Measurements from ENCODE around the gene SKAP1. TPM values are rescaled to one million over a fixed set of nuclear protein-coding genes. Genes with fewer than 3 reads are reported as not detected.

Gene SKAP1
- total RNA-seq, 1 experiment from 2014 or later, result 0.31 TPM

- H3K4me2 ChIP-seq, result no peak overlapping the region
- no peak overlapping the region for H2AFZ ChIP-seq
- no TSS peak for BruUV-seq (replicated peaks)
- no peaks in the 10 kb centered on the region for H3K9me2 ChIP-seq (ENCODE audit: insufficient read depth)
- H4K20me1 ChIP-seq (ENCODE audit: insufficient read depth), result no peaks in the 10 kb centered on the region
- no peak for TF ChIP-seq EZH2 (IDR thresholded peaks at IDR 0.05; ENCODE audit: low read depth)
- TF ChIP-seq, protein P1, sequence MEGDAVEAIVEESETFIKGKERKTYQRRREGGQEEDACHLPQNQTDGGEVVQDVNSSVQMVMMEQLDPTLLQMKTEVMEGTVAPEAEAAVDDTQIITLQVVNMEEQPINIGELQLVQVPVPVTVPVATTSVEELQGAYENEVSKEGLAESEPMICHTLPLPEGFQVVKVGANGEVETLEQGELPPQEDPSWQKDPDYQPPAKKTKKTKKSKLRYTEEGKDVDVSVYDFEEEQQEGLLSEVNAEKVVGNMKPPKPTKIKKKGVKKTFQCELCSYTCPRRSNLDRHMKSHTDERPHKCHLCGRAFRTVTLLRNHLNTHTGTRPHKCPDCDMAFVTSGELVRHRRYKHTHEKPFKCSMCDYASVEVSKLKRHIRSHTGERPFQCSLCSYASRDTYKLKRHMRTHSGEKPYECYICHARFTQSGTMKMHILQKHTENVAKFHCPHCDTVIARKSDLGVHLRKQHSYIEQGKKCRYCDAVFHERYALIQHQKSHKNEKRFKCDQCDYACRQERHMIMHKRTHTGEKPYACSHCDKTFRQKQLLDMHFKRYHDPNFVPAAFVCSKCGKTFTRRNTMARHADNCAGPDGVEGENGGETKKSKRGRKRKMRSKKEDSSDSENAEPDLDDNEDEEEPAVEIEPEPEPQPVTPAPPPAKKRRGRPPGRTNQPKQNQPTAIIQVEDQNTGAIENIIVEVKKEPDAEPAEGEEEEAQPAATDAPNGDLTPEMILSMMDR (conservative IDR thresholded peaks at IDR 0.05), result peak; percentile 66
- H3F3A ChIP-seq (ENCODE audit: insufficient read depth, low read depth), result no peaks in the 10 kb centered on the region
- no peaks in the 10 kb centered on the region for H3K4me1 ChIP-seq (replicated peaks; ENCODE audit: insufficient read depth)
- POLR2A ChIA-PET (ENCODE audit: unreplicated experiment), result no interaction called here
- no peaks in the 10 kb centered on the region for H3K79me2 ChIP-seq (ENCODE audit: low read depth)
- H3K4me3 ChIP-seq, result no peak overlapping the region
- intact Hi-C loops (cut with micrococcal nuclease; ENCODE audit: unreplicated experiment), result loop anchor here (10.0 kb wide), 1 partner anchor 153 kb away; no protein-coding TSS in a partner anchor
- no peaks in the 10 kb centered on the region for H3K9me3 ChIP-seq (ENCODE audit: insufficient read depth, low read depth)
- CTCF ChIA-PET, result no interaction called here
- no peaks in the 10 kb centered on the region for H3K36me3 ChIP-seq (ENCODE audit: low read depth)
- peak in 1 of 2 experiments; percentile 22 for DNase-seq
- H3K27me3 ChIP-seq (ENCODE audit: insufficient read depth, low read depth), result no peaks in the 10 kb centered on the region
- no peak overlapping the region for H3K27ac ChIP-seq
These were observed 248.4 kb downstream of the SKAP1 start for GRCh38 chr17:48181653-48182052.

DNA sequence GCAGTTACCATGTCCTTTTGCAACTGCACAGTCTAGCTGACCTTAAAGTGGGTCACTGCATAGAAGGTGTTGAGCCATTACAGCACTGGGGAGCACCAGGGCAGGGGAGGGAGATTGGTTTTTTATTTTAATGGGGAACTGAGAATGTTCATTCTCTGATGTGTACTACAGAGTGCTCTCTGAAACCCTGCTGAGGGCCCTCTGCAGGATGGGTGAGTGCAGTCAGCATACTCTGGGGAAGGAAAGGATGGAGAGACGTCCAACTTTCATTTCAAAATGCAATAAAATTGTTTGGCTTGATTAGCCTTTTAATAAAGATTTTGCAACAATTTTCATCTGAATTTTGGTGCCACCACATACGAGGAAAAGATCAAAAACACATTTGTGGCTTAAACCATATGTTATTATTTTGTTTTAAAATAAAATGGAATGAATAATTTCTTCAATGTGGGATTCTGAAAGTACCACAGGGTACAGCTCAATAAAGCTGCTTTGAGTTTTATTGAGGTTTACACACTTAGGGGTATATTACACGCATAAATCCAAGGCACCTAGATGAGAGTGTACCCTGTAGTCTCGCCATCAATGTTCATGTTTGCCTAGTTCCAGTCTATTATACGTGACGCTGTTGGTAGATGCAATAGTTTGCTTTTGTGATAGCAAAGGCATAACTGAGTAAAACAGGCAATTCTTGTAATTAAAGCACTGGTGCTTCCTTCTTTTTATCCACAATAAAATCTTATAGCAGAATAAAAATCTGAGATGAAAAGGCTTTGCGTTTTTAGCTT, 249.0 kb downstream of the SKAP1 start:
- H3K79me2 ChIP-seq (ENCODE audit: low read depth), result no peaks in the 10 kb centered on the region
- no TSS peak for BruUV-seq (replicated peaks)
- intact Hi-C loops (cut with micrococcal nuclease; ENCODE audit: unreplicated experiment), result loop anchor here (10.0 kb wide), 1 partner anchor 154 kb away; no protein-coding TSS in a partner anchor
- POLR2A ChIA-PET (ENCODE audit: unreplicated experiment), result interaction anchor here (0.7 kb wide), 1 partner anchor 285 kb away, joined by 3 read pairs; the partner anchor contains the start of gene SP2
- H3K9me2 ChIP-seq (ENCODE audit: insufficient read depth), result no peaks in the 10 kb centered on the region
- no peaks in the 10 kb centered on the region for H3K36me3 ChIP-seq (ENCODE audit: low read depth)
- H2AFZ ChIP-seq, result no peak overlapping the region
- no peaks in the 10 kb centered on the region for H4K20me1 ChIP-seq (ENCODE audit: insufficient read depth)
- H3K27me3 ChIP-seq (ENCODE audit: insufficient read depth, low read depth), result no peaks in the 10 kb centered on the region
- H3K27ac ChIP-seq, result no peak overlapping the region
- no peak overlapping the region for H3K4me2 ChIP-seq
- no peak for DNase-seq
- no peaks in the 10 kb centered on the region for H3K9me3 ChIP-seq (ENCODE audit: insufficient read depth, low read depth)
- H3F3A ChIP-seq (ENCODE audit: insufficient read depth, low read depth), result no peaks in the 10 kb centered on the region
- H3K4me1 ChIP-seq (replicated peaks; ENCODE audit: insufficient read depth), result no peaks in the 10 kb centered on the region
- no peak overlapping the region for H3K4me3 ChIP-seq
- TF ChIP-seq, protein P1 (conservative IDR thresholded peaks at IDR 0.05), result no peak
- TF ChIP-seq EZH2 (IDR thresholded peaks at IDR 0.05; ENCODE audit: low read depth), result no peak
- CTCF ChIA-PET, result no interaction called here

DNA sequence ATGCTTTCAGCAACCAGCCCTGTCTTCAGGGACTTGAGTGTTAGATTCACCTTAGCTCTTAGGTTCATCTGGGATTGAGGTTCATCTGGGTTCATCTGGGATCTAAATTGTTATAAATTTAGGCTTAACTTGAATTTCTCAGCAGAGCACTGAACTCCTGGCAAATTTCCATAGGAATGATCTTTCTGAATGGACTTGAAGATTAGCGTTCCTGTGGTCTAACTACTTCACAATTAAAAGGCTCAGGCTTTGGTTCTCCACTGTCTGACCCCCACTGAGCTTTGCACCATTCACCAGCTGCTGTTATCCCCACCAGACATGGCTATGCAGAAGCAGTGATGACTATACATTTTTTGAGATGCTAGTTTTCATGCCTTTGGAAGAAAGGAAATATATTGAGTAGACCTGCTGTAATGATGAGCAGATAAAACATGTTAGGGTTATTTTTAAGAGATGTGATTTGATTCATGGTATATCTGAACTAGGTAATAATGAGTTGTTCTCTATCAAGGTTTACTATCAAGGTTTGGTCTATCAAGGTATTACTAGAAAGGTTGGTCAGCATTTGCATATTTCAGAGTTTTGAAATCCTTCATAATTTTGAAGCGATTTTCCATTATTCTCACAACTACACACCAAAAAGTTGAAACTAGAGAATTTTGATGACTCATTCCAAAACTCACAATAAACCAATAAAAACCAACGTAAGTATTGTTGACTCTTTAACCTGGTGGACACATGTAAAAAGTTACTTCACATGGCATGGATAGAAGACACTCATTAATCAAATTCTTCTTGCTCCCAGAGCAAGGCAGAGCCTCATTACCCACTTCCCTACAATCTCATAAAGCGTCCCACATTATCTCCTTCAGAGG, 250.7 kb downstream of the SKAP1 start:
- Histone ChIP-seq H3K9me2 (ENCODE audit: insufficient read depth) (no peaks in the 10 kb centered on the region), H3F3A (ENCODE audit: insufficient read depth, low read depth) (no peaks in the 10 kb centered on the region), H3K27ac (no peak overlapping the region), H3K9me3 (ENCODE audit: insufficient read depth, low read depth) (no peaks in the 10 kb centered on the region), H3K4me1 (replicated peaks; ENCODE audit: insufficient read depth) (no peaks in the 10 kb centered on the region), H3K79me2 (ENCODE audit: low read depth) (no peaks in the 10 kb centered on the region), H3K36me3 (ENCODE audit: low read depth) (no peaks in the 10 kb centered on the region), H3K4me3 (no peak overlapping the region), H4K20me1 (ENCODE audit: insufficient read depth) (no peaks in the 10 kb centered on the region), H3K27me3 (ENCODE audit: insufficient read depth, low read depth) (no peaks in the 10 kb centered on the region), H2AFZ (no peak overlapping the region), H3K4me2 (no peak overlapping the region)
- DNase-seq, result no peak
- ChIA-PET CTCF (no interaction called here), POLR2A (ENCODE audit: unreplicated experiment) (no interaction called here)
- intact Hi-C loops (cut with micrococcal nuclease; ENCODE audit: unreplicated experiment), result no loop called here
- TF ChIP-seq, protein P1 (conservative IDR thresholded peaks at IDR 0.05), result no peak
- no peak for TF ChIP-seq EZH2 (IDR thresholded peaks at IDR 0.05; ENCODE audit: low read depth)
- no TSS peak for BruUV-seq (replicated peaks)
